Measurements from ENCODE around the gene C13orf42. TPM values are rescaled to one million over a fixed set of nuclear protein-coding genes. Genes with fewer than 3 reads are reported as not detected.

C13orf42 gene
- total RNA-seq, 1 donor from 2014 or later = not detected

DNA sequence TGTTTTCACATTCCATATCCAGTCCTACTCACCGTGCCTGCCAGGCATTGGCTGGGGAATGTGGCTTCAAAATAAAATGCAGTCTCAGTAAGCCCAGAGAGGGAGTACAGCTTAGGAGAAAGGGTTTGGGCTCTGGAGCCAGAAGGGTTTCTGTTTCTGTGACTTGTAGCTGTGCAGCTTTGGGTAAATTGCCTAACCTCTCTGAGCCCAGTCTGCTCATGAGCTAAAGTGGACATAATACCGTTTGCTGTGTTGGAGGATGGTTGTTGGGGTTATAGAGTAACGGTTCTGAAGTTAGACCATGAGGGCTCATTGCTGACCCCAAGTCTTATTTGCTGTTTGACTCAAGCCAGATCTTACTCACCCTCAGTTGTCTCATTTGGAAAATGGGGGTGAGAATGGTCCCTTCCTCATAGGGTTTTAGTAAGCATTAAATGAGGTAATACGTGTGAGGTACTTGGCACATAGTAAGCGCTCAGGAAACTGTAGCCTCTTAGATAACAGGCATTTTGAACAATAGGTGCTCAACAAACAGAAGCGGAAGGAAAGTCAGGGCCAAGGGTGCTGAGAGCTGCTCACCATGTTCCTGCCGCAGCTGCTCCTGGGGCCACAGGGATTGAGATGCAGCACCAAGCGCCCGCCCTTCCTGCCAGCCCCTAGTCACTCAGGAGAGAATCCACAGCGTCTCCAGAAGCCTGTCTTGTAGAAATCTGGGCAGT lies 45.5 kb downstream of the C13orf42 start:
- no peaks in the 10 kb centered on the region for H3K36me3 Mint-ChIP-seq

DNA sequence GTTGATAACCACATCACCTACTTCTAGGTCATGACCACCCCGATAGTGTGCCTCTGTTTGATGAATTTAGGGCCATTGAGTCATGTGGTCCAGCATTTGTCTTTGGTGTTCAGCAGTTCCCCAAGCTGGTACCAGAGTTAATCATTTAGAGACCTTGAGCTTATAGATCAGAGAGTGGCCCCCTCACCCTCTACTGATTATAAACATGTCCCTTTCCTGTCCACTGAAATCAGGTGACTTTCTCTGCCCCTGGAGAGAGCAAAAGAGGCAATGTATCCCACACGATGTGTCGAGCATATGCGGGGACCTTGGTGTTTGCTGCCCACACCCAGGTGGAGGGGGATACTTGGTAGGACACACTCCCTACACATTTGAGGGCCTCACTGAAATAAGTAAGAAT lies 46.3 kb downstream of the C13orf42 start:
- Mint-ChIP-seq H3K4me3 (no peak overlapping the region), H3K27me3 (peaks cover 8% of the 10 kb centered on the region), H3K9me3 (no peaks in the 10 kb centered on the region), H3K4me1 (ENCODE audit: unreplicated experiment) (peaks cover 12% of the 10 kb centered on the region), H3K36me3 (no peaks in the 10 kb centered on the region), H3K27ac (no peak overlapping the region)
- no peak for DNase-seq (ENCODE audit: extremely low spot score, unreplicated experiment)
- TF ChIP-seq, protein P1, sequence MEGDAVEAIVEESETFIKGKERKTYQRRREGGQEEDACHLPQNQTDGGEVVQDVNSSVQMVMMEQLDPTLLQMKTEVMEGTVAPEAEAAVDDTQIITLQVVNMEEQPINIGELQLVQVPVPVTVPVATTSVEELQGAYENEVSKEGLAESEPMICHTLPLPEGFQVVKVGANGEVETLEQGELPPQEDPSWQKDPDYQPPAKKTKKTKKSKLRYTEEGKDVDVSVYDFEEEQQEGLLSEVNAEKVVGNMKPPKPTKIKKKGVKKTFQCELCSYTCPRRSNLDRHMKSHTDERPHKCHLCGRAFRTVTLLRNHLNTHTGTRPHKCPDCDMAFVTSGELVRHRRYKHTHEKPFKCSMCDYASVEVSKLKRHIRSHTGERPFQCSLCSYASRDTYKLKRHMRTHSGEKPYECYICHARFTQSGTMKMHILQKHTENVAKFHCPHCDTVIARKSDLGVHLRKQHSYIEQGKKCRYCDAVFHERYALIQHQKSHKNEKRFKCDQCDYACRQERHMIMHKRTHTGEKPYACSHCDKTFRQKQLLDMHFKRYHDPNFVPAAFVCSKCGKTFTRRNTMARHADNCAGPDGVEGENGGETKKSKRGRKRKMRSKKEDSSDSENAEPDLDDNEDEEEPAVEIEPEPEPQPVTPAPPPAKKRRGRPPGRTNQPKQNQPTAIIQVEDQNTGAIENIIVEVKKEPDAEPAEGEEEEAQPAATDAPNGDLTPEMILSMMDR (conservative IDR thresholded peaks at IDR 0.05) = no peak

More for the DNA sequence above, 45.5 kb downstream of the C13orf42 start:
- peaks cover 8% of the 10 kb centered on the region for H3K27me3 Mint-ChIP-seq
- H3K4me1 Mint-ChIP-seq (ENCODE audit: unreplicated experiment) = peaks cover 14% of the 10 kb centered on the region
- DNase-seq (ENCODE audit: extremely low spot score, unreplicated experiment) = no peak
- no peak overlapping the region for H3K4me3 Mint-ChIP-seq
- H3K9me3 Mint-ChIP-seq = no peaks in the 10 kb centered on the region
- TF ChIP-seq, protein P1 (conservative IDR thresholded peaks at IDR 0.05) = no peak
- H3K27ac Mint-ChIP-seq = no peak overlapping the region

DNA sequence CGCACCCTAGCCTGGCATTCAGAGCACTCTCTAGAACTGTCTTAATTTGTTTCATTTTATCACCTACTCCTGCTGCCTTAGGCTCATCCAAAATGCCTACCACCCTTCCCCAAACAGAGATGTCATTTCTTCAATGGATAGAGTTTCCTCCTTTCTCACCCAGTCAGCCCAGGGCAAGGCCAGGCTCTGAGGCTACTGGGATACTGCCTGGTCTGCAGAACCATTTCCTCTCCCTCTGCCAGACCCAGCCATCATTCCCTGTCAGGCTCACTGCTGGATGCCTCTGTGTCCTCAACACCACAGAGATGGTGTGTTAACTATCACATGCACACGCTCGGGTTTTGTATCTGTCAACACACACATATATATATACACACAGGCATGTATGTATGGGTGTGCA lies 47.2 kb downstream of the C13orf42 start:
- no peak overlapping the region for H3K27ac Mint-ChIP-seq
- H3K4me1 Mint-ChIP-seq (ENCODE audit: unreplicated experiment) = peaks cover 18% of the 10 kb centered on the region
- no peaks in the 10 kb centered on the region for H3K9me3 Mint-ChIP-seq
- peaks cover 8% of the 10 kb centered on the region for H3K27me3 Mint-ChIP-seq
- TF ChIP-seq, protein P1 (conservative IDR thresholded peaks at IDR 0.05) = no peak
- no peak for DNase-seq (ENCODE audit: extremely low spot score, unreplicated experiment)
- H3K36me3 Mint-ChIP-seq = no peaks in the 10 kb centered on the region
- H3K4me3 Mint-ChIP-seq = no peak overlapping the region

DNA sequence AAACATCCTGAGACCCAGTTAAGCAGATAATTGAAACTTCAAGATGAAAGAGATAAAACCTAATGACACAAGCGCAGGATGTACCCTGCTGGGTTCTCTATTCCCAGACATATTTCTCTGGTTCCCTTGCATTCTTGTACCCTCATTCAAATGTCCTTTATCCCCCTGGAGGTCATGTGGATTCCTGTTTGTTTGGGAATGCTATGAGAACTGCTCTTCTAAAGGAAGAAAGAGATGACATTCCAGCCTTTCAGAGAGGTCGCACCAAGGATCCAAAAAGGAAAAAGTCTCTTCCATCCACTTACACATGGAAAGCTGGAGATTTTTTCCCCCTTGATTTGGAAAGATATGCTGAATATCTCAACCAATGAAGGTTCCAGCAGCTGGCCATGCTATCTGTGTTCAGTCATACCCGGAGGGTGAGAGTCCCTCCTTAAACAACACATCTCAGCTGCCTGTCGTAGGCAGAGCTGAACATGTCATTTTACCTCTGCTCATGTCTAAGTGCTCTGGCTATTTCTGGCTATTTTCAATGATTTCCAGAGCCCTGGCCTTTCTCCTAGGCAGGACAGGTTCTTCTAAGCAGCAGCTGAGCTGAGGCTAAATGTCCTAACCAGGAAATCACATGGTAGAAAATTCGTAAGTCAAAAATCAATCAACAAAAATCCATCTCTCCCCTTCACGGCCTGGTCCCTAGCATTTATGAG lies 52.5 kb downstream of the C13orf42 start:
- Mint-ChIP-seq H3K36me3 (no peaks in the 10 kb centered on the region), H3K4me1 (ENCODE audit: unreplicated experiment) (peaks cover 17% of the 10 kb centered on the region), H3K4me3 (no peak overlapping the region), H3K9me3 (no peaks in the 10 kb centered on the region), H3K27me3 (peaks cover 4% of the 10 kb centered on the region), H3K27ac (no peak overlapping the region)
- TF ChIP-seq, protein P1 (conservative IDR thresholded peaks at IDR 0.05) = no peak
- DNase-seq (ENCODE audit: extremely low spot score, unreplicated experiment) = no peak

DNA sequence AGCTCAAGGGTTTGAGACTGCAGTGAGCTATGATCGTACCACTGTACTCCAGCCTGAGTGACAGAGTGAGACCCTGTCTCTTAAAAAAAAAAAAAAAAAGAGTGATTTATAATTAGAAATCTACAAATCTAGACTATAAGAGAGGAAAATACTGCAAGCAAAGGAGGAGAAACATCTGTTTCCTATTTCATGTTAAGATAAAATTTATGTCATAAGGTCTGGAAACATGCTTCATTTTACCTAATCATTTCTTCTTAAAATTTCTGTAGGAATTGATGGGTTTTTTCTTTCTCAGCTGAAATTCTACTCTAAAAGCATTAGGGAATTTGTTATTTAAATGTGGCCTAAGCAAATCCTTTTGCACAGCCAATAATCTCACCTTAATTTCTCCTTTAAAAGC lies 53.2 kb downstream of the C13orf42 start:
- no peak overlapping the region for H3K27ac Mint-ChIP-seq
- TF ChIP-seq, protein P1 (conservative IDR thresholded peaks at IDR 0.05) = no peak
- H3K4me3 Mint-ChIP-seq = no peak overlapping the region
- no peak for DNase-seq (ENCODE audit: extremely low spot score, unreplicated experiment)
- H3K36me3 Mint-ChIP-seq = no peaks in the 10 kb centered on the region
- peaks cover 17% of the 10 kb centered on the region for H3K4me1 Mint-ChIP-seq (ENCODE audit: unreplicated experiment)
- H3K27me3 Mint-ChIP-seq = peaks cover 4% of the 10 kb centered on the region
- H3K9me3 Mint-ChIP-seq = no peaks in the 10 kb centered on the region
